GM12864 (cell line): ENCODE results near the gene RCSD1.
A peak's percentile ranks its signal among the peaks of the same experiment; 100 is the strongest.

Experiments used
- DNase-seq: peaks from one replicate; pipeline ENCODE4 v3.0.0-alpha.2; 2011; ENCODE audit warnings: low read depth
- H3K4me3 ChIP-seq: 2 replicates; pipeline ENCODE4 v1.5.1; 2011; ENCODE audit warnings: mild to moderate bottlenecking, low read depth, low read length, control low read depth
- TF ChIP-seq, protein P1 (sequence below): IDR thresholded peaks from 2 replicates; pipeline ENCODE4 v1.5.1; 2011; ENCODE audit warnings: low read depth, mild to moderate bottlenecking, moderate library complexity, low read length, control low read depth, inconsistent platforms; ENCODE audit errors: missing control alignments

The RCSD1 gene

DNA sequence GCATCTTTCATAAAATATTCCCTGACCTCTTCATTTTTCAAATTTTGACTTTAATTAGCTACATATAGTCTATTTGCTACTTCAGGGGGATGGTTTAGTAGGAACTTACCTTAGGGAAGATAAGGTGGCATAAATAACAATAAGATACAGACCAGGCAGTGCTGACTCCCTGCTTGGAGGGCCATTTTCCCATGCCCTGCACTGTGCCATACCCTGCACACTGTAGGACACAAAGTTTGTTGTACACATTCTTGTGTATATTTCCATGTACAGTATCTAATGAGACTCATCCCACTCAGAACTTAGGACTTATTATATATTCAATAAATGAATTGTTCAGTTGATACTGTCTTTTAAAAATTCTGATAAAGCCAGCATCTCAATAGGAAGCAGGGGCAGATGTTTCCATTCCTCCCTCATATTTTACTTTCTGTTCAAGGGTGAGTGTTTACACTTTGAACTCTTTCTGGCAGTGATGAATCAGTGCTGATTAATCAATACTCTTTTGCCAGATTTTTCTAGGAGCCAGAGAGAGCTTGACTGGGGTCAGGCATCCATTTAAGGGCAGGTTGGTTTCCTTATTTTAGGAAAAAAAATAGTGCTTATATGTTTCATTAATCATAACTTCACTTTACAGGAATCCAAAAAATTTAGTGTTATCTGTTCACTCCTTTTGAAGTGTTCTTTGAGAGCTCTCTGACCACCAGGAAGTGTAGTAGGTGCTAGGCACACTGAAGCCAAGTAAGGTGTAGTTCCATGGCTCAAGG is 122.4 kb downstream of the RCSD1 start:
- no peak for DNase-seq
- TF ChIP-seq, protein P1, sequence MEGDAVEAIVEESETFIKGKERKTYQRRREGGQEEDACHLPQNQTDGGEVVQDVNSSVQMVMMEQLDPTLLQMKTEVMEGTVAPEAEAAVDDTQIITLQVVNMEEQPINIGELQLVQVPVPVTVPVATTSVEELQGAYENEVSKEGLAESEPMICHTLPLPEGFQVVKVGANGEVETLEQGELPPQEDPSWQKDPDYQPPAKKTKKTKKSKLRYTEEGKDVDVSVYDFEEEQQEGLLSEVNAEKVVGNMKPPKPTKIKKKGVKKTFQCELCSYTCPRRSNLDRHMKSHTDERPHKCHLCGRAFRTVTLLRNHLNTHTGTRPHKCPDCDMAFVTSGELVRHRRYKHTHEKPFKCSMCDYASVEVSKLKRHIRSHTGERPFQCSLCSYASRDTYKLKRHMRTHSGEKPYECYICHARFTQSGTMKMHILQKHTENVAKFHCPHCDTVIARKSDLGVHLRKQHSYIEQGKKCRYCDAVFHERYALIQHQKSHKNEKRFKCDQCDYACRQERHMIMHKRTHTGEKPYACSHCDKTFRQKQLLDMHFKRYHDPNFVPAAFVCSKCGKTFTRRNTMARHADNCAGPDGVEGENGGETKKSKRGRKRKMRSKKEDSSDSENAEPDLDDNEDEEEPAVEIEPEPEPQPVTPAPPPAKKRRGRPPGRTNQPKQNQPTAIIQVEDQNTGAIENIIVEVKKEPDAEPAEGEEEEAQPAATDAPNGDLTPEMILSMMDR, result no peak
- H3K4me3 ChIP-seq, result peak overlapping the region; percentile 36; the same call in 1 of the 2 replicates

DNA sequence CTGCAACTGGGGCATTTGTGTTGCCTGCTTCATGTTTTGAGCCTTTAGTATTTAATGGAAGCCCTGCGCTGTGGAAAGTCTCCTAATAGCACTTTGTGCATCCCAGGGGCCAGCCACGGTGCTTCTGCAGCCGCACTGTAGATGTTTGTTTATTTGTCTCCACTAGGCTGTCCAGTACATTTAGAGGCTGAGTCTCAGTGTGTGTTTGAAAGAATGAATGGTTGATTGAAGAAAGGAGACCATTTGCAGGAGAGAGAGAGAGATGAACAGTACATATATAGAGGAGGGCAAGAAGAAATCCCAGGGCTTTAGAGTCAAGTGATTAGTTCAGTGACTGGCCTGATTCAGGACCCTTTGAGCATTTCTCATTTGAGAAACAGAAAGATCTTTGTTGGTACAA is 125.6 kb downstream of the RCSD1 start:
- H3K4me3 ChIP-seq, result no peak overlapping the region
- DNase-seq, result no peak
- TF ChIP-seq, protein P1, result no peak
